Mesothelial cell of epicardium (in vitro differentiated cells): Measurements from ENCODE around the gene ALDH6A1. TPM values are rescaled to one million over a fixed set of nuclear protein-coding genes. Genes with fewer than 3 reads are reported as not detected.

Experiments used
- DNase-seq, 2 experiments: peaks; one replicate each; pipeline ENCODE4 v3.0.0; 2021; ENCODE audit warnings: low spot score in 2 of 2; ENCODE audit not compliant: unreplicated experiment in 2 of 2
- H3K27ac Mint-ChIP-seq: 2 replicates; pipeline ENCODE4 v1.8.0; 2021; ENCODE audit warnings: mixed read lengths
- H3K27me3 Mint-ChIP-seq: 2 replicates; pipeline ENCODE4 v1.8.0; 2021; ENCODE audit warnings: low read depth, mixed read lengths
- H3K36me3 Mint-ChIP-seq: 2 replicates; pipeline ENCODE4 v1.8.0; 2021; ENCODE audit warnings: mixed read lengths
- H3K4me1 Mint-ChIP-seq: 2 replicates; pipeline ENCODE4 v1.8.0; 2021; ENCODE audit warnings: mixed read lengths
- H3K4me3 Mint-ChIP-seq: 2 replicates; pipeline ENCODE4 v1.8.0; 2021; ENCODE audit warnings: mild to moderate bottlenecking, moderate library complexity, mixed read lengths
- H3K9me3 Mint-ChIP-seq: 2 replicates; pipeline ENCODE4 v1.8.0; 2021; ENCODE audit warnings: mixed read lengths
- total RNA-seq: library from RNA; stranded (reverse); gene quantifications from 3 replicates; pipeline ENCODE4 v1.2.1, GENCODE V29; 2021
- TF ChIP-seq, protein P1 (sequence below): fragments of 200-600 bp; sonication (generic); IDR thresholded peaks from one replicate; pipeline ENCODE4 v1.5.0; 2021; ENCODE audit warnings: antibody characterized with exemption; ENCODE audit not compliant: unreplicated experiment

ALDH6A1 gene
- total RNA-seq, 1 donor from 2014 or later: 16.8 TPM

DNA sequence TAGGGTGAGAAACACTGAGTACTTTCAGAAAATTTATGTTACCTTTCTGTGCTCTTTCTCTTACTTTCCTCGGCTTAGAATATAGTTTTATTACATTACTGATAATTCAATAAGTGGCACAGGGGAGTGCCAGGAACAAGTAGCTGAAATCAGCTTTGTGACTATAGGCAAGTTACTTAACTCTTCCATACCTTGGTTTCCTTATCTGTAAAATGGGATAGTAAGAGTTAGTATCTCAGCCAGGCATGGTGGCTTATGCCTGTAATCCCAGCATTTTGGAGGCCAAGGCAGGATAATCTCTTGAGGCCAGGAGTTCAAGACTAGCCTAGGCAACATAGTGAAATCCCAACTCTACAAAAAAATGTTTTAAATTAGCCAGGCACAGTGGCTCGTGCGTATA is 49.7 kb downstream of the ALDH6A1 start:
- Mint-ChIP-seq H3K27me3 (no peaks in the 10 kb centered on the region), H3K9me3 (no peaks in the 10 kb centered on the region), H3K4me3 (no peak overlapping the region), H3K27ac (no peak overlapping the region), H3K4me1 (no peaks in the 10 kb centered on the region), H3K36me3 (peaks cover 3% of the 10 kb centered on the region)
- TF ChIP-seq, protein P1, sequence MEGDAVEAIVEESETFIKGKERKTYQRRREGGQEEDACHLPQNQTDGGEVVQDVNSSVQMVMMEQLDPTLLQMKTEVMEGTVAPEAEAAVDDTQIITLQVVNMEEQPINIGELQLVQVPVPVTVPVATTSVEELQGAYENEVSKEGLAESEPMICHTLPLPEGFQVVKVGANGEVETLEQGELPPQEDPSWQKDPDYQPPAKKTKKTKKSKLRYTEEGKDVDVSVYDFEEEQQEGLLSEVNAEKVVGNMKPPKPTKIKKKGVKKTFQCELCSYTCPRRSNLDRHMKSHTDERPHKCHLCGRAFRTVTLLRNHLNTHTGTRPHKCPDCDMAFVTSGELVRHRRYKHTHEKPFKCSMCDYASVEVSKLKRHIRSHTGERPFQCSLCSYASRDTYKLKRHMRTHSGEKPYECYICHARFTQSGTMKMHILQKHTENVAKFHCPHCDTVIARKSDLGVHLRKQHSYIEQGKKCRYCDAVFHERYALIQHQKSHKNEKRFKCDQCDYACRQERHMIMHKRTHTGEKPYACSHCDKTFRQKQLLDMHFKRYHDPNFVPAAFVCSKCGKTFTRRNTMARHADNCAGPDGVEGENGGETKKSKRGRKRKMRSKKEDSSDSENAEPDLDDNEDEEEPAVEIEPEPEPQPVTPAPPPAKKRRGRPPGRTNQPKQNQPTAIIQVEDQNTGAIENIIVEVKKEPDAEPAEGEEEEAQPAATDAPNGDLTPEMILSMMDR: no peak
- DNase-seq: no peak

DNA sequence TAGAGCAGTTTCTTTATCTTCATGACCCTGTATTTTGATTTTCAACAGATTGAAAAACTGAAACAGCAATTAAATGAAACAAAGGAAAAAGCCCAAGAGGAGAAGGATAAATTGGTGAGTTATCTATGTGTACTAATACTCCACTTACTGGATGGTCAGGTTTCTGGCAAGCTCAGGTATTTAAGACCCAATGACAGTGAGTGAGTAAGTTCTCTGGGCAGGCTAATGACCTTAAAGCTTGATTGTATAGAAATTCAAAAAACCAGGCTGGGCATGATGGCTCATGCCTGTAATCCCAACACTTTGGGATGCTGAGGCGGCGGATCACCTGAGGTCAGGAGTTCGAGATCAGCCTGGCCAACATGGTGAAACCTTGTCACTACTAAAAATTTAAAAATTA is 55.1 kb downstream of the ALDH6A1 start:
- no peak overlapping the region for H3K27ac Mint-ChIP-seq
- no peaks in the 10 kb centered on the region for H3K9me3 Mint-ChIP-seq
- H3K36me3 Mint-ChIP-seq: peaks cover 1% of the 10 kb centered on the region
- TF ChIP-seq, protein P1: no peak
- H3K4me3 Mint-ChIP-seq: no peak overlapping the region
- H3K4me1 Mint-ChIP-seq: no peaks in the 10 kb centered on the region
- DNase-seq: no peak
- H3K27me3 Mint-ChIP-seq: no peaks in the 10 kb centered on the region

DNA sequence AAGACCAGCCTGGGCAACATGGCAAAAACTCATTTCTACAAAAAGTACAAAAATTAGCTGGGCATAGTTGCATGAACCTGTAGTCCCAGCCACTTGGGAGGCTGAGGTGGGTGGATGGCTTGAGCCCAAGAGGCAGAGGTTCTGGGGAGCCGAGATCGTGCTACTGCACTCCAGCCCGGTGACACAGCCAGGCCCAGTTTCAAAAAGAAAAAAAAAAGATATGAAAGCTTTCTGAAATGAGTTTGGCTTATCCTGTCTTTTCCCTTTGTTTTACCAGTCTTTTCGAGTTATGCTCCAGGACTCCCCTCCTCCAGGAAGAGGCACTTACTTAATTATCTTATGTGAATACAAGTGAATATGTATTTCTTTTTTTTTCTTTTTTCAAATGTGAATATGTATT is 61.9 kb downstream of the ALDH6A1 start:
- DNase-seq: no peak
- H3K4me1 Mint-ChIP-seq: peaks cover 12% of the 10 kb centered on the region
- H3K27ac Mint-ChIP-seq: no peak overlapping the region
- no peaks in the 10 kb centered on the region for H3K36me3 Mint-ChIP-seq
- TF ChIP-seq, protein P1: no peak
- H3K9me3 Mint-ChIP-seq: no peaks in the 10 kb centered on the region
- no peak overlapping the region for H3K4me3 Mint-ChIP-seq
- H3K27me3 Mint-ChIP-seq: no peaks in the 10 kb centered on the region

DNA sequence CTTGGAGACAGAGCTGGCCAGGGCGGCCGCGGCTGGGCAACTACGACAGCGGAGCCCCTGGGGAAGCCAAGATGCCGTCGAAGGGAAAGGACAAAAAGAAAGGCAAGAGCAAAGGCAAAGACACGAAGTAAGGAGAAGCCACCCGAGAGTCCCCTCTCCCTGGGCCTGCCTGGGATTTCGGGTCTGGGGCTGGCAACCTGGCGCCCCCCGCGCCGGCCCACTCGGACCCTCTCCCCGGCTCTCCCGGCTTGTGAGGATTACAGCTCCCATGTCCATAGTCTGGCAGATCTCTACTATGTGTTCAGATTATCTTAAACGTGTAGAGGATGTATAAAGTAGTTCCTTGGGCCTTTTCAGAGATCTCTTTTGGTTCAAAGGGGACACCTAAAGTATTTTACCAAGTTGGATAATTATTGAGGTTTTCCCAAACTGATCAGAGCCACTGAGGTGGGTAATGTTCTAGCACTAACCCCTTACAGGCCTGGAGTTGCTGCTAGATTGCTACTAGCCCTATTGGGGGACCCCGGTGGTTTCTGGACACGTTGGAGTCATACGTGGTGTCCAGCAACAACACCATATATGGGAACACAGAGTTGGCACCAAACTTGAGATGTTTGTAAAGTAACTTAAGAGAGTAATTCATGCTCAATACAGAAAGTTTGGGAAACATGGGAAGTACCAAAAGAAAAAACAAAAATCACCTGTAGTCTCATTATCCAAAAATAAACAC is 64.7 kb downstream of the ALDH6A1 start:
- H3K4me1 Mint-ChIP-seq: peaks cover 12% of the 10 kb centered on the region
- no peaks in the 10 kb centered on the region for H3K36me3 Mint-ChIP-seq
- H3K27me3 Mint-ChIP-seq: no peaks in the 10 kb centered on the region
- H3K27ac Mint-ChIP-seq: peak overlapping the region; percentile 97
- peak overlapping the region; percentile 87 for H3K4me3 Mint-ChIP-seq
- TF ChIP-seq, protein P1: no peak
- no peak for DNase-seq
- H3K9me3 Mint-ChIP-seq: no peaks in the 10 kb centered on the region

DNA sequence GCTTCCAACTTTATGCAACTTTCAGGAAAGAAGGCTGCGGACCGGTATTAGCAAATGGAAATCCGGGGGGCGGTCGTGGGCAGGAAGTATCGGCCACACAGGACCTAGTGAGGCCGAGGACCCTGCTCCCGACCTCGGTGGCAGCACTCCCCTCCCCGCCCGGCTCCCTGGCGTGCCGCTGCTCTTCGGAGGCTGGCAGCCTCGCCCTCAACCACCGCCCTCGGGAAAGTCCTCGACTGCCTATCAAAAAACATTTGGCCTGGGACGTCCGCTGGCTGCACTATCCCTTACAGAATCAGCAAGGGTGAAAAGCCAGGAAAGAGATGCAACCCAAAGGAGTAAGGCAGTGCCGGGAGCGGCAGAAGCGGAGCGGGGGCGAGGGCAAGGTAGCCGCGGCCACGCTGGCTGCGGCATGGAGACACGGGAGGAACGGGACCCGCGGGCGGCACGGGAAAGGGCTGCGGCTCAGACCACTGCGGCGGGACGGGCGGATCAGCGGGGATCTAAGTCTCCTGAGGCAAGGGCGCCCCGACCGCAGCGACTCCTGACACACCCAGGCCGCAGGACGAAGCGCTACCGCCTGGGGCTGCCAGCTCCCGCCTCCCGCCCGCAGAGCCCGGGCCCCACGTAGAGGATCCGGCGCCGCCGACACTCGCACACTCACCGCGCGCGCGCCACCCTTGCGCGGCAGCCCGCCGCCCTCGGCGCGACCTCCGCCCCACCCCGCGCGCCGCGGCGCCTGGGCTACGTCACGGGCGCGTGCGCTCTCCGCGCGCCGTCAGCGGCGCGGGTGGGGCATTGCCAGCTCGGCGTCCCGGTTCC is 65.5 kb downstream of the ALDH6A1 start, which contains the start of the genes BBOF1 and ENTPD5:
Gene BBOF1 (plus strand): TSS at position 764 of the 822 bp plus-strand sequence. CDS start 130 bp downstream, outside the sequence.
Gene ENTPD5 (minus strand): TSS at position 703 of the 822 bp plus-strand sequence. CDS start 31,186 bp downstream, outside the sequence.
- peak within 1 kb of the TSS; percentile 87 for H3K4me3 Mint-ChIP-seq
- peaks cover 12% of the 10 kb centered on the region for H3K4me1 Mint-ChIP-seq
- DNase-seq: peak; percentile 70 to 81
- H3K27me3 Mint-ChIP-seq: no peaks in the 10 kb centered on the region
- no peaks in the 10 kb centered on the region for H3K36me3 Mint-ChIP-seq
- TF ChIP-seq, protein P1: no peak
- H3K9me3 Mint-ChIP-seq: no peaks in the 10 kb centered on the region
- peak within 1 kb of the TSS; percentile 98 for H3K27ac Mint-ChIP-seq
